HG03280 (cell line): ENCODE results near the gene LSS.
"Not testable (repeated sequence)": the region's sequence is repeated elsewhere in the genome, so short reads cannot be mapped to it uniquely, and the experiment has no call there.

Experiments used
- ATAC-seq: cut with Tn5 transposase; IDR thresholded peaks from one replicate; pipeline ENCODE4 v1.9.1; 2021; ENCODE audit warnings: mild to moderate bottlenecking, moderate library complexity; ENCODE audit not compliant: unreplicated experiment

LSS gene

GRCh38 chr21:46141767-46142581 lies 86.6 kb downstream of the LSS start:
- no peak for ATAC-seq

GRCh38 chr21:46140352-46141003 lies 88.1 kb downstream of the LSS start:
- not testable (repeated sequence) for ATAC-seq

GRCh38 chr21:46139686-46140085 lies 88.9 kb downstream of the LSS start:
- ATAC-seq = no peak

- no peak for ATAC-seq
These were observed 90.1 kb downstream of the LSS start for GRCh38 chr21:46138383-46138970.
